Uterus (tissue), 2 donors: ENCODE results near the gene INSRR.

Source experiments
- POLR2A ChIP-seq, 2 donors: fragments of 450-650 bp; IDR thresholded peaks; one replicate each; pipeline ENCODE4 v1.6.1; 2016; ENCODE audit warnings: antibody characterized with exemption in 2 of 2, mild to moderate bottlenecking in 1 of 2, moderate library complexity in 1 of 2
- TF ChIP-seq, protein P1 (sequence below), 4 experiments: fragments of 200-600 bp in 2 of 4; fragments of 450-650 bp in 2 of 4; sonication (generic) in 2 of 4; IDR thresholded peaks; one replicate each; pipeline ENCODE4 v1.5.1; 2016 to 2019; ENCODE audit warnings: antibody characterized with exemption in 4 of 4, mild to moderate bottlenecking in 2 of 4, moderate library complexity in 1 of 4

DNA sequence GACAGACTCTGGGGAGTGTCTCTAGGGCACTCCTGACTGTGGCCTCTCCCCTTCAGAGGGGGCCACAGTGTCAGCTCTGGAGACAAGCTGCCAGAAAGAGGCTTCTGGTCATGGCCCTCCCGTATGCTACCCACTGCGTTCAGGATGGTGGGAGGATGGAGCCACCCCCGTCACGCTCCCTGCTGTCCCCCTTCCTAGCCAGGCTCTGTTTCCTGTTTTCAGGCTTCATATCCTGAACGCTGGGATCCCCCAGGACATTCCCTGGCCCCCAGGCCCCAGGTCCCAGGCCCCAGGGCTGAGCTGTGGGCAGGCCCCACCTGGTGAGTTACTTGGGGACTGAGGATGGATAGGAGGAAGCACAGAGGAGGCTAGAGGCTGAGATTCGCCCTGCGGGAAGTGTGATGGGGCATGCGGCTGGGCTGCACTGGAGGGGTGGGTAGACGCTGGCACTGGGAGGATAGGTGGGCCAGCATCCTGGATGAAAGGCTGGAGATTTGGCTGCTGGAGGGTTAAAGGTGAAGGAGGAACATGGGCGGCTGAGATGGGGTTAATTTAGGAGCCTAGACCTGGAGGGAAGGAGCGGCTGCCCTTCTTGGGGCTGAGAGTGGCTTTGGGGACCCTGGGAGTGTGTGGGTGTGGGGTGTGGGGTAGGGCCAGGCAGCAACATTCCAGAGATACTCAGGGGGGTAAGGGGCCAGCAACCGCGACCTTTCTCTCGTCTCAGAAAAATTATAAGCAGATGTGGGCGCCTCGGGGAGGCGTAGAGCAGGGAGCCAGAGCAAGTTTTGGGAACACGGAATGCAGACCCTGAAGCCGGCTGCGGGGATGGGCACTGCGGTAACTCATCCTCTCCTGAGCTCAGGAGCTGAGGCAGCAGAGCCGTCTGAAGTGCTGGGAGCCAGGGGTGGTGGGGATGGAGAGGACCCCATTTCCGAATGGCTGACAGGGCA, 43.3 kb upstream of the INSRR start:
- TF ChIP-seq, protein P1, sequence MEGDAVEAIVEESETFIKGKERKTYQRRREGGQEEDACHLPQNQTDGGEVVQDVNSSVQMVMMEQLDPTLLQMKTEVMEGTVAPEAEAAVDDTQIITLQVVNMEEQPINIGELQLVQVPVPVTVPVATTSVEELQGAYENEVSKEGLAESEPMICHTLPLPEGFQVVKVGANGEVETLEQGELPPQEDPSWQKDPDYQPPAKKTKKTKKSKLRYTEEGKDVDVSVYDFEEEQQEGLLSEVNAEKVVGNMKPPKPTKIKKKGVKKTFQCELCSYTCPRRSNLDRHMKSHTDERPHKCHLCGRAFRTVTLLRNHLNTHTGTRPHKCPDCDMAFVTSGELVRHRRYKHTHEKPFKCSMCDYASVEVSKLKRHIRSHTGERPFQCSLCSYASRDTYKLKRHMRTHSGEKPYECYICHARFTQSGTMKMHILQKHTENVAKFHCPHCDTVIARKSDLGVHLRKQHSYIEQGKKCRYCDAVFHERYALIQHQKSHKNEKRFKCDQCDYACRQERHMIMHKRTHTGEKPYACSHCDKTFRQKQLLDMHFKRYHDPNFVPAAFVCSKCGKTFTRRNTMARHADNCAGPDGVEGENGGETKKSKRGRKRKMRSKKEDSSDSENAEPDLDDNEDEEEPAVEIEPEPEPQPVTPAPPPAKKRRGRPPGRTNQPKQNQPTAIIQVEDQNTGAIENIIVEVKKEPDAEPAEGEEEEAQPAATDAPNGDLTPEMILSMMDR (IDR thresholded peaks at IDR 0.05), result no peak
- TF ChIP-seq POLR2A (IDR thresholded peaks at IDR 0.05), result no peak
